SK-N-SH (cell line): ENCODE measurements around the gene SPATA2. TPM values are rescaled to one million over a fixed set of nuclear protein-coding genes. Genes with fewer than 3 reads are reported as not detected.

Experiments used
- CTCF ChIA-PET: fragments of 300-600, 350-600 bp; formaldehyde crosslinking; extraction: SDS; loops from one replicate; lab custom pipeline; 2021; lab: Yijun Ruan, JAX
- POLR2A ChIA-PET: fragments of 350-600 bp; sonication (Branson Sonifier 250); formaldehyde crosslinking; extraction: SDS; loops from one replicate; lab custom pipeline; 2020; ENCODE audit warnings: antibody characterized with exemption, inconsistent platforms; lab: Yijun Ruan, JAX
- DNase-seq: peaks from one replicate; pipeline ENCODE4 v3.0.0; 2012
- H2AFZ ChIP-seq: fragments of 200-600 bp; sonication (generic); 2 replicates; pipeline ENCODE4 v1.8.1; 2016; ENCODE audit warnings: antibody characterized with exemption, mild to moderate bottlenecking, low read depth
- H3F3A ChIP-seq: fragments of 200-600 bp; sonication (generic); replicated peaks from 2 replicates; pipeline ENCODE3; 2016; ENCODE audit warnings: antibody characterized with exemption, mild to moderate bottlenecking; ENCODE audit not compliant: insufficient read depth
- H3K27ac ChIP-seq, 2 experiments: fragments of 200-500 bp in 1 of 2; fragments of 200-600 bp in 1 of 2; sonication (Bioruptor generic) in 1 of 2; sonication (generic), shearing (Covaris generic) in 1 of 2; 2 replicates each; pipeline versions ENCODE4 v1.5.1 to v1.6.1; 2014 to 2016; ENCODE audit warnings: low read depth in 2 of 2, inconsistent platforms in 1 of 2, low read length in 1 of 2, mild to moderate bottlenecking in 1 of 2, mixed read lengths in 1 of 2
- H3K27me3 ChIP-seq: fragments of 200-600 bp; sonication (generic), shearing (Covaris generic); 2 replicates; pipeline ENCODE4 v1.6.1; 2016; ENCODE audit warnings: mixed run types; ENCODE audit not compliant: insufficient read depth
- H3K36me3 ChIP-seq, 2 experiments: fragments of 200-500 bp in 1 of 2; fragments of 200-600 bp in 1 of 2; sonication (Bioruptor generic) in 1 of 2; sonication (generic) in 1 of 2; replicated peaks in 1 of 2; 2 replicates each; pipeline versions ENCODE3 to v1.5.1; 2014 to 2016; ENCODE audit warnings: low read length in 1 of 2, mild to moderate bottlenecking in 1 of 2; ENCODE audit not compliant: insufficient read depth in 2 of 2, control insufficient read depth in 1 of 2
- H3K4me1 ChIP-seq, 2 experiments: fragments of 200-500 bp in 1 of 2; fragments of 200-600 bp in 1 of 2; sonication (Bioruptor generic) in 1 of 2; sonication (generic), shearing (Covaris generic) in 1 of 2; 2 replicates each; pipeline versions ENCODE4 v1.5.1 to v1.6.1; 2014 to 2016; ENCODE audit warnings: low read depth in 1 of 2, low read length in 1 of 2, mixed run types in 1 of 2; ENCODE audit not compliant: insufficient read depth in 2 of 2, control insufficient read depth in 1 of 2
- H3K4me2 ChIP-seq: fragments of 200-600 bp; sonication (generic), shearing (Covaris generic); 2 replicates; pipeline ENCODE4 v1.6.1; 2017; ENCODE audit warnings: mixed run types
- H3K4me3 ChIP-seq, 2 experiments: fragments of 200-500 bp in 1 of 2; fragments of 200-600 bp in 1 of 2; sonication (Bioruptor generic) in 1 of 2; sonication (generic), shearing (Covaris generic) in 1 of 2; 2 replicates each; pipeline versions ENCODE4 v1.5.1 to v1.8.1; 2014 to 2016; ENCODE audit warnings: low read depth in 2 of 2, inconsistent platforms in 1 of 2, low read length in 1 of 2, mild to moderate bottlenecking in 1 of 2, mixed read lengths in 1 of 2, moderate library complexity in 1 of 2
- H3K79me2 ChIP-seq: fragments of 200-600 bp; sonication (generic); 2 replicates; pipeline ENCODE4 v1.8.1; 2017; ENCODE audit warnings: mild to moderate bottlenecking; ENCODE audit not compliant: insufficient read depth
- H3K9ac ChIP-seq: fragments of 200-600 bp; sonication (generic); 2 replicates; pipeline ENCODE4 v1.6.1; 2017; ENCODE audit warnings: mixed run types
- H3K9me2 ChIP-seq: fragments of 200-600 bp; sonication (generic); 2 replicates; pipeline ENCODE4 v1.6.1; 2017; ENCODE audit warnings: mixed run types
- H3K9me3 ChIP-seq: fragments of 200-600 bp; sonication (generic); 2 replicates; pipeline ENCODE4 v1.6.1; 2017; ENCODE audit warnings: mixed run types, mild to moderate bottlenecking, moderate library complexity
- H4K20me1 ChIP-seq: fragments of 200-600 bp; sonication (generic); 2 replicates; pipeline ENCODE4 v1.6.1; 2017; ENCODE audit warnings: mild to moderate bottlenecking, mixed run types; ENCODE audit not compliant: insufficient read depth
- FOXM1 ChIP-seq: IDR thresholded peaks from 2 replicates; pipeline ENCODE4 v1.4.0; 2012; ENCODE audit warnings: low read depth, mild to moderate bottlenecking
- GABPA ChIP-seq: IDR thresholded peaks from 2 replicates; pipeline ENCODE4 v1.4.0; 2012; ENCODE audit warnings: low read depth, mild to moderate bottlenecking
- IRF3 ChIP-seq: fragments of 150-350 bp; IDR thresholded peaks from 2 replicates; pipeline ENCODE4 v1.6.1; 2016; ENCODE audit warnings: mild to moderate bottlenecking, low read depth, low read length
- MAX ChIP-seq: IDR thresholded peaks from 2 replicates; pipeline ENCODE4 v1.4.0; 2012; ENCODE audit warnings: low read depth
- MXI1 ChIP-seq: IDR thresholded peaks from 2 replicates; pipeline ENCODE4 v1.6.1; 2012; ENCODE audit warnings: mild to moderate bottlenecking, low read depth, low read length, improper control_type of control experiment
- NFIC ChIP-seq: IDR thresholded peaks from 2 replicates; pipeline ENCODE4 v1.4.0; 2012; ENCODE audit warnings: borderline replicate concordance
- PBX3 ChIP-seq: IDR thresholded peaks from 2 replicates; pipeline ENCODE4; 2012
- RAD21 ChIP-seq: IDR thresholded peaks from 2 replicates; pipeline ENCODE4 v1.6.1; 2012; ENCODE audit warnings: mild to moderate bottlenecking, low read length
- RCOR1 ChIP-seq: fragments of 150-350 bp; IDR thresholded peaks from 2 replicates; pipeline ENCODE4 v1.6.1; 2017; ENCODE audit warnings: antibody characterized with exemption, low read length
- SIN3A ChIP-seq: IDR thresholded peaks from 2 replicates; pipeline ENCODE4 v1.6.1; 2012; ENCODE audit warnings: low read depth, mild to moderate bottlenecking, low read length, moderate library complexity, borderline replicate concordance
- SMC3 ChIP-seq: IDR thresholded peaks from 2 replicates; pipeline ENCODE4 v1.6.1; 2012; ENCODE audit warnings: low read depth, low read length, improper control_type of control experiment
- TCF12 ChIP-seq: IDR thresholded peaks from 2 replicates; pipeline ENCODE4 v1.4.0; 2012
- USF1 ChIP-seq: IDR thresholded peaks from 2 replicates; pipeline ENCODE4 v1.4.0; 2012; ENCODE audit warnings: low read depth, borderline replicate concordance
- ZBTB33 ChIP-seq: IDR thresholded peaks from 2 replicates; pipeline ENCODE4 v1.4.0; 2012; ENCODE audit warnings: low read depth, borderline replicate concordance
- WGBS: methylation state at CpG from one replicate; pipeline ENCODE4 v1.1.6; 2017; ENCODE audit warnings: low lambda C conversion rate; 5-methylcytosine and 5-hydroxymethylcytosine counted together
- polyA plus RNA-seq, 3 experiments: library from polyadenylated mRNA; depleted of rRNA; stranded (reverse); fragments of >200 nt; gene quantifications; 2 replicates each; pipeline ENCODE4 v1.2.3, GENCODE V29; 2012
- TF ChIP-seq, protein P1 (sequence below): fragments of 200-600 bp; sonication (generic); IDR thresholded peaks from 2 replicates; pipeline ENCODE4 v1.6.1; 2017; ENCODE audit warnings: antibody characterized with exemption, mild to moderate bottlenecking, moderate library complexity

The SPATA2 gene
- polyA plus RNA-seq, 1 of the 3 experiments (the other 2 are of a cell fraction) = 7.2 TPM

DNA sequence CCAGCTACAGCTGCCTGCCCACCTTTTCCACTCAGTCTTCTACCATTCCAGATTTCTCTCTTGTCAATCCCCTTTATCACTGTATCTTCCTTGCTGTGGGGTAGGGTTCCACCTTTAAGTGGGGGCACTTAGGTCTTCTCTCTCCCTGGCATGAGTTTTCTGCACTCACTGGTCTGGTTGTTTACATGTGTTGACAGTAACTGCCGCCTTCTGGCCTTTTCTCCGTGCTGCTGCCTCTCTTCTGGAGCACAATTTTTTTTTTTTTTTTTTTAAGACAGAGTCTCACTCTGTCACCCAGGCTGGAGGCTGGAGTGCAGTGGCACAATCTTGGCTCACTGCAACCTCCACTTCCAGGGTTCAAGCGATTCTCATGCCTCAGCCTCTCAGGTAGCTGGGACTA lies 32.8 kb upstream of the SPATA2 start:
- ChIA-PET POLR2A (no interaction called here), CTCF (interaction anchor here (0.5 kb wide), 1 partner anchor 17 kb away, joined by 3 read pairs; no protein-coding TSS in a partner anchor)
- peaks cover 52% of the 10 kb centered on the region for H3K79me2 ChIP-seq
- TF ChIP-seq FOXM1 (no peak), TCF12 (no peak), USF1 (no peak), IRF3 (no peak), GABPA (no peak), MAX (no peak), SIN3A (no peak), PBX3 (no peak), RCOR1 (no peak), RAD21 (no peak), SMC3 (no peak), MXI1 (no peak), ZBTB33 (no peak), NFIC (no peak)
- TF ChIP-seq, protein P1, sequence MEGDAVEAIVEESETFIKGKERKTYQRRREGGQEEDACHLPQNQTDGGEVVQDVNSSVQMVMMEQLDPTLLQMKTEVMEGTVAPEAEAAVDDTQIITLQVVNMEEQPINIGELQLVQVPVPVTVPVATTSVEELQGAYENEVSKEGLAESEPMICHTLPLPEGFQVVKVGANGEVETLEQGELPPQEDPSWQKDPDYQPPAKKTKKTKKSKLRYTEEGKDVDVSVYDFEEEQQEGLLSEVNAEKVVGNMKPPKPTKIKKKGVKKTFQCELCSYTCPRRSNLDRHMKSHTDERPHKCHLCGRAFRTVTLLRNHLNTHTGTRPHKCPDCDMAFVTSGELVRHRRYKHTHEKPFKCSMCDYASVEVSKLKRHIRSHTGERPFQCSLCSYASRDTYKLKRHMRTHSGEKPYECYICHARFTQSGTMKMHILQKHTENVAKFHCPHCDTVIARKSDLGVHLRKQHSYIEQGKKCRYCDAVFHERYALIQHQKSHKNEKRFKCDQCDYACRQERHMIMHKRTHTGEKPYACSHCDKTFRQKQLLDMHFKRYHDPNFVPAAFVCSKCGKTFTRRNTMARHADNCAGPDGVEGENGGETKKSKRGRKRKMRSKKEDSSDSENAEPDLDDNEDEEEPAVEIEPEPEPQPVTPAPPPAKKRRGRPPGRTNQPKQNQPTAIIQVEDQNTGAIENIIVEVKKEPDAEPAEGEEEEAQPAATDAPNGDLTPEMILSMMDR = no peak
- no peak overlapping the region for H3K4me3 ChIP-seq
- DNase-seq = no peak
- H4K20me1 ChIP-seq = no peaks in the 10 kb centered on the region
- peaks cover 0 to 25% of the 10 kb centered on the region in 2 experiments; a peak in 2 of 4 replicates for H3K4me1 ChIP-seq
- peak overlapping the region; percentile 41 for H3K4me2 ChIP-seq
- H3K27me3 ChIP-seq = no peaks in the 10 kb centered on the region
- no peaks in the 10 kb centered on the region for H3K9me2 ChIP-seq
- no peaks in the 10 kb centered on the region for H3K9me3 ChIP-seq
- WGBS = 96% methylated on average over 3 of the region's 3 CpGs
- peak overlapping the region in 1 of 2 experiments; percentile 99; a peak in 2 of 4 replicates for H3K27ac ChIP-seq
- no peak overlapping the region for H2AFZ ChIP-seq
- peaks cover 59% of the 10 kb centered on the region for H3F3A ChIP-seq
- peak overlapping the region; percentile 81 for H3K9ac ChIP-seq
- peaks cover 30 to 49% of the 10 kb centered on the region in 2 experiments for H3K36me3 ChIP-seq
